Gastroesophageal sphincter (tissue), 3 donors: ENCODE data around the gene SLC25A45.

ENCODE experiments used
- POLR2AphosphoS5 ChIP-seq: sonication (generic); formaldehyde crosslinking; IDR thresholded peaks from one replicate; pipeline ENCODE4 v1.6.1; 2017; ENCODE audit warnings: antibody characterized with exemption
- TF ChIP-seq, protein P1 (sequence below), 4 experiments: fragments of 200-600 bp in 2 of 4; fragments of 450-650 bp in 2 of 4; sonication (generic) in 1 of 4; IDR thresholded peaks; one replicate each; pipeline ENCODE4 v1.5.1; 2017 to 2019; ENCODE audit warnings: antibody characterized with exemption in 4 of 4, mild to moderate bottlenecking in 2 of 4, moderate library complexity in 2 of 4

DNA sequence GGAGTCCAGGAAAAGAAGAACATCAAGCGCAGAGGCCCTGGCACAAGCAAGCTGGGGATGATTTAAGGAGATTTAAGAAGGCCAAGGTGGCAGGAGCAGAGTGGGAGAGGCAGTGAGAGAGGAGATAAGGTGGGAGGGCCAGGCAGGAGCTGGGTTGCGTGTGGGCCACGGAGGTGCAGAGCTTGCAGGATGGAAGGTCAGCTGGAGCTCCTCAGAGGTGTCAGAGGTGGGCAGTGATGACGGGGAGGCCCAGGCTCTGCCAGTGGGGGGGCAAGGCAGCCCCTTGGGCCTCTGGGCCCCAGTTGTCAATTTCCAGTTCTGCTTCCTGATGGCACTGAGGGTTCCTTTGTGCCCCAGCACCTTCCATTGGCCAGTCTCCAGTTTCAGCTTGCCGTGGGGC, 10.5 kb upstream of the SLC25A45 start:
- no peak for TF ChIP-seq POLR2AphosphoS5
- TF ChIP-seq, protein P1, sequence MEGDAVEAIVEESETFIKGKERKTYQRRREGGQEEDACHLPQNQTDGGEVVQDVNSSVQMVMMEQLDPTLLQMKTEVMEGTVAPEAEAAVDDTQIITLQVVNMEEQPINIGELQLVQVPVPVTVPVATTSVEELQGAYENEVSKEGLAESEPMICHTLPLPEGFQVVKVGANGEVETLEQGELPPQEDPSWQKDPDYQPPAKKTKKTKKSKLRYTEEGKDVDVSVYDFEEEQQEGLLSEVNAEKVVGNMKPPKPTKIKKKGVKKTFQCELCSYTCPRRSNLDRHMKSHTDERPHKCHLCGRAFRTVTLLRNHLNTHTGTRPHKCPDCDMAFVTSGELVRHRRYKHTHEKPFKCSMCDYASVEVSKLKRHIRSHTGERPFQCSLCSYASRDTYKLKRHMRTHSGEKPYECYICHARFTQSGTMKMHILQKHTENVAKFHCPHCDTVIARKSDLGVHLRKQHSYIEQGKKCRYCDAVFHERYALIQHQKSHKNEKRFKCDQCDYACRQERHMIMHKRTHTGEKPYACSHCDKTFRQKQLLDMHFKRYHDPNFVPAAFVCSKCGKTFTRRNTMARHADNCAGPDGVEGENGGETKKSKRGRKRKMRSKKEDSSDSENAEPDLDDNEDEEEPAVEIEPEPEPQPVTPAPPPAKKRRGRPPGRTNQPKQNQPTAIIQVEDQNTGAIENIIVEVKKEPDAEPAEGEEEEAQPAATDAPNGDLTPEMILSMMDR (IDR thresholded peaks at IDR 0.05): no peak
